B cell (primary cell): Measurements from ENCODE around the gene NUDT9. TPM values are rescaled to one million over a fixed set of nuclear protein-coding genes. Genes with fewer than 3 reads are reported as not detected.

Experiments
- ATAC-seq: fragments of 200-7000 bp; cut with Tn5 transposase; one replicate; pipeline ENCODE4 v1.10.0; 2021; ENCODE audit warnings: low read depth, mild to moderate bottlenecking, moderate number of reproducible peaks, moderate library complexity
- CTCF ChIA-PET: fragments of 350-600 bp; sonication (Branson Sonifier 250); formaldehyde crosslinking; loops from one replicate; lab custom pipeline; 2021; ENCODE audit warnings: antibody characterized with exemption, inconsistent platforms; lab: Charles Lee
- POLR2A ChIA-PET: fragments of 350-600 bp; sonication (Branson Sonifier 250); formaldehyde crosslinking; loops from one replicate; lab custom pipeline; 2021; ENCODE audit warnings: antibody characterized with exemption; lab: Charles Lee
- DNase-seq: peaks from one replicate; pipeline ENCODE4 v3.0.0; 2013
- H2AFZ ChIP-seq: 2 replicates; pipeline ENCODE4 v1.6.1; 2012; ENCODE audit warnings: mild to moderate bottlenecking, low read depth, low read length; ENCODE audit not compliant: insufficient read depth, poor library complexity, severe bottlenecking
- H3K27ac ChIP-seq, 2 donors: 1 replicate in 1 of 2; 2 replicates in 1 of 2; pipeline ENCODE4 v1.5.1; 2012 to 2013; ENCODE audit warnings: low read length in 2 of 2, mild to moderate bottlenecking in 2 of 2, moderate library complexity in 1 of 2
- H3K27me3 ChIP-seq, 4 experiments: fragments of 200-600 bp in 1 of 4; sonication (generic) in 1 of 4; replicated peaks in 1 of 4; 1 replicate in 2 of 4; 2 replicates in 2 of 4; pipeline versions ENCODE4 v1.6.1 to v1.7.0; 2013 to 2016; ENCODE audit warnings: low read length in 3 of 4, mild to moderate bottlenecking in 2 of 4, mixed read lengths in 1 of 4, moderate library complexity in 1 of 4; ENCODE audit not compliant: insufficient read depth in 4 of 4, control insufficient read depth in 3 of 4; ENCODE audit errors: control extremely low read depth in 1 of 4
- H3K36me3 ChIP-seq, 2 experiments: replicated peaks in 1 of 2; 1 replicate in 1 of 2; 2 replicates in 1 of 2; pipeline versions ENCODE4 v1.6.1 to v1.7.1; 2013; ENCODE audit warnings: low read length in 1 of 2; ENCODE audit not compliant: insufficient read depth in 2 of 2, control insufficient read depth in 1 of 2; ENCODE audit errors: control extremely low read depth in 1 of 2, extremely low read depth in 1 of 2
- H3K4me1 ChIP-seq, 2 donors: fragments of 200-600 bp in 1 of 2; sonication (generic) in 1 of 2; 1 replicate in 1 of 2; 2 replicates in 1 of 2; pipeline versions ENCODE4 v1.5.1 to v1.6.1; 2013 to 2017; ENCODE audit warnings: low read length in 2 of 2; ENCODE audit not compliant: control insufficient read depth in 2 of 2, insufficient read depth in 2 of 2
- H3K4me2 ChIP-seq: replicated peaks from 2 replicates; pipeline ENCODE3; 2012; ENCODE audit warnings: mild to moderate bottlenecking, low read depth, low read length; ENCODE audit not compliant: poor library complexity, severe bottlenecking
- H3K4me3 ChIP-seq, 5 experiments: fragments of 200-600 bp in 1 of 5; sonication (generic) in 1 of 5; 1 replicate in 3 of 5; 2 replicates in 2 of 5; pipeline versions ENCODE4 v1.5.1 to v1.7.0; 2011 to 2016; ENCODE audit warnings: low read length in 4 of 5, mild to moderate bottlenecking in 4 of 5, low read depth in 2 of 5, control low read depth in 1 of 5, moderate library complexity in 1 of 5; ENCODE audit not compliant: insufficient read depth in 1 of 5; ENCODE audit errors: control extremely low read depth in 1 of 5, extremely low read depth in 1 of 5
- H3K79me2 ChIP-seq: fragments of 200-600 bp; sonication (generic); one replicate; pipeline ENCODE4 v1.6.0; 2016; ENCODE audit warnings: low read length; ENCODE audit not compliant: control insufficient read depth, insufficient read depth
- H3K9ac ChIP-seq: fragments of 200-600 bp; sonication (generic); 2 replicates; pipeline ENCODE4 v1.6.1; 2017; ENCODE audit warnings: mild to moderate bottlenecking, low read length, moderate library complexity
- H3K9me3 ChIP-seq, 3 donors: one replicate each; pipeline versions ENCODE4 v1.6.1 to v1.7.1; 2013; ENCODE audit warnings: low read length in 2 of 3; ENCODE audit not compliant: control insufficient read depth in 2 of 3, insufficient read depth in 1 of 3; ENCODE audit errors: control extremely low read depth in 1 of 3
- H4K20me1 ChIP-seq: 2 replicates; pipeline ENCODE4 v1.6.0; 2012; ENCODE audit warnings: mild to moderate bottlenecking, low read length; ENCODE audit not compliant: insufficient read depth, control insufficient read depth, poor library complexity, severe bottlenecking
- H3K27ac Mint-ChIP-seq: one replicate; pipeline ENCODE4 v1.8.0; 2021; ENCODE audit warnings: mixed read lengths
- H3K27me3 Mint-ChIP-seq: one replicate; pipeline ENCODE4 v1.8.0; 2021; ENCODE audit warnings: mixed read lengths
- H3K4me1 Mint-ChIP-seq: one replicate; pipeline ENCODE4 v1.8.0; 2021; ENCODE audit warnings: mixed read lengths
- H3K4me3 Mint-ChIP-seq: one replicate; pipeline ENCODE4 v1.8.0; 2021; ENCODE audit warnings: mixed read lengths
- H3K9me3 Mint-ChIP-seq: one replicate; pipeline ENCODE4 v1.8.0; 2022; ENCODE audit warnings: mixed read lengths; ENCODE audit not compliant: insufficient read depth
- CTCF ChIP-seq: fragments of 200-600 bp; IDR thresholded peaks from one replicate; pipeline ENCODE4 v1.8.0; 2022; ENCODE audit warnings: antibody characterized with exemption, mild to moderate bottlenecking
- EZH2 ChIP-seq: IDR thresholded peaks from 2 replicates; pipeline ENCODE4 v1.6.1; 2012; ENCODE audit warnings: borderline replicate concordance, low read depth, mild to moderate bottlenecking, moderate library complexity, low read length; ENCODE audit not compliant: insufficient read depth, poor library complexity, severe bottlenecking
- WGBS: methylation state at CpG from one replicate; pipeline ENCODE4 v1.1.5; 2013; ENCODE audit warnings: missing lambda C conversion rate; ENCODE audit not compliant: insufficient coverage; 5-methylcytosine and 5-hydroxymethylcytosine counted together
- intact Hi-C: fragments of 100-400 bp; cut with micrococcal nuclease; formaldehyde crosslinking; loops from one replicate; pipeline ENCODE4 v1.10.0; 2022
- polyA plus RNA-seq: library from polyadenylated mRNA; depleted of rRNA; stranded (reverse); fragments of >200 nt; gene quantifications from 2 replicates; pipeline ENCODE4 v1.2.3, GENCODE V29; 2012
- total RNA-seq, 2 donors: library from RNA; stranded (reverse); fragments of 120-200 nt in 1 of 2; gene quantifications; 1 replicate in 1 of 2; 2 replicates in 1 of 2; pipeline versions ENCODE4 v1.2.3 to v1.2.4, GENCODE V29; 2013 to 2022

NUDT9 gene
- total and polyA plus RNA-seq, 2 donors (not counting 1 experiment from before 2014, with no cell fraction given): 10.0 to 17.5 TPM

GRCh38 chr4:87419578-87420249, 2.7 kb upstream of the NUDT9 start:
- Mint-ChIP-seq H3K9me3 (no peaks in the 10 kb centered on the region), H3K27ac (no peak overlapping the region), H3K4me1 (peaks cover 29% of the 10 kb centered on the region), H3K4me3 (no peak overlapping the region), H3K27me3 (no peaks in the 10 kb centered on the region)
- ATAC-seq: no peak
- Histone ChIP-seq H3K9ac (no peak overlapping the region), H2AFZ (no peak overlapping the region), H3K27me3 (no peaks in the 10 kb centered on the region), H3K4me1 (peaks cover 16 to 26% of the 10 kb centered on the region in 2 donors), H3K27ac (no peak overlapping the region), H4K20me1 (no peaks in the 10 kb centered on the region), H3K4me2 (no peak overlapping the region), H3K4me3 (no peak overlapping the region), H3K36me3 (no peaks in the 10 kb centered on the region), H3K79me2 (peaks cover 37% of the 10 kb centered on the region), H3K9me3 (no peaks in the 10 kb centered on the region)
- POLR2A ChIA-PET: no interaction called here
- CTCF ChIA-PET: interaction anchor here (1.0 to 4.0 kb wide), 4 partner anchors 22 to 47 kb away, joined by 3 to 28 read pairs (median 14); partner anchors contain the start of gene HSD17B11
- no peak for DNase-seq
- WGBS: 100% methylated on average over 2 of the region's 5 CpGs
- intact Hi-C loops: loop anchor here (5.0 kb wide), 1 partner anchor 197 kb away; the partner anchor contains the start of gene KLHL8
- TF ChIP-seq CTCF: no peak
- TF ChIP-seq EZH2: no peak

- ChIA-PET POLR2A (no interaction called here), CTCF (interaction anchor here (0.6 to 4.0 kb wide), 5 partner anchors 9 to 47 kb away, joined by 3 to 28 read pairs (median 4); partner anchors contain the start of gene HSD17B11)
- H3K36me3 ChIP-seq: no peaks in the 10 kb centered on the region
- no peaks in the 10 kb centered on the region for H4K20me1 ChIP-seq
- H3K4me3 ChIP-seq: no peak overlapping the region
- peaks cover 44% of the 10 kb centered on the region for H3K79me2 ChIP-seq
- H3K9me3 ChIP-seq: no peaks in the 10 kb centered on the region
- H3K27ac ChIP-seq: no peak overlapping the region
- ATAC-seq (no peak), DNase-seq (no peak)
- no peak overlapping the region for H3K9ac ChIP-seq
- peaks cover 16 to 26% of the 10 kb centered on the region in 2 donors for H3K4me1 ChIP-seq
- no peak overlapping the region for H3K4me2 ChIP-seq
- H3K4me1 Mint-ChIP-seq: peaks cover 32% of the 10 kb centered on the region
- no peaks in the 10 kb centered on the region for H3K27me3 Mint-ChIP-seq
- H2AFZ ChIP-seq: no peak overlapping the region
- intact Hi-C loops: loop anchor here (5.0 kb wide), 1 partner anchor 198 kb away; the partner anchor contains the start of gene KLHL8
- no peak overlapping the region for H3K27ac Mint-ChIP-seq
- TF ChIP-seq CTCF: no peak
- TF ChIP-seq EZH2: no peak
- no peak overlapping the region for H3K4me3 Mint-ChIP-seq
- 100% methylated on average over 1 of the region's 4 CpGs for WGBS
- no peaks in the 10 kb centered on the region for H3K27me3 ChIP-seq
- H3K9me3 Mint-ChIP-seq: no peaks in the 10 kb centered on the region
Observed at GRCh38 chr4:87420276-87420830, 2.0 kb upstream of the NUDT9 start.
